Keratinocyte (primary cell): ENCODE results near the gene CPNE7. TPM values are rescaled to one million over a fixed set of nuclear protein-coding genes. Genes with fewer than 3 reads are reported as not detected.

Source experiments
- DNase-seq: peaks from one replicate; pipeline ENCODE4 v3.0.0-alpha.2; 2011; ENCODE audit warnings: low read depth, missing footprints, low spot score
- FAIRE-seq: peaks from 2 replicates; lab custom pipeline; 2011; peaks lifted over from hg19 to GRCh38; lab: Jason Lieb, UNC
- H2AFZ ChIP-seq: 2 replicates; pipeline ENCODE4 v1.6.0; 2012; ENCODE audit warnings: low read length, control low read depth, inconsistent platforms; ENCODE audit not compliant: control insufficient read depth
- H3K27ac ChIP-seq: 2 replicates; pipeline ENCODE4 v1.5.1; 2011; ENCODE audit warnings: low read length; ENCODE audit not compliant: control insufficient read depth, insufficient read depth
- H3K27me3 ChIP-seq: 3 replicates; pipeline ENCODE4 v1.6.0; 2011; ENCODE audit warnings: low read length; ENCODE audit not compliant: control insufficient read depth, insufficient read depth; ENCODE audit errors: extremely low read depth
- H3K36me3 ChIP-seq, 2 experiments: 2 replicates in 1 of 2; 3 replicates in 1 of 2; pipeline ENCODE4 v1.5.1; 2011; ENCODE audit warnings: low read length in 2 of 2, mild to moderate bottlenecking in 1 of 2; ENCODE audit not compliant: control insufficient read depth in 2 of 2, insufficient read depth in 2 of 2; ENCODE audit errors: extremely low read depth in 1 of 2
- H3K4me1 ChIP-seq: 3 replicates; pipeline ENCODE4 v1.5.1; 2011; ENCODE audit warnings: low read length; ENCODE audit not compliant: control insufficient read depth, insufficient read depth; ENCODE audit errors: extremely low read depth
- H3K4me2 ChIP-seq: 3 replicates; pipeline ENCODE4 v1.6.0; 2011; ENCODE audit warnings: low read depth, low read length; ENCODE audit not compliant: control insufficient read depth, insufficient read depth; ENCODE audit errors: extremely low read depth
- H3K4me3 ChIP-seq, 3 experiments: fragments of 200-600 bp in 1 of 3; sonication (generic) in 1 of 3; 2 replicates in 2 of 3; 3 replicates in 1 of 3; pipeline ENCODE4 v1.5.1; 2011 to 2016; ENCODE audit warnings: low read length in 3 of 3, mild to moderate bottlenecking in 3 of 3, control low read depth in 2 of 3, inconsistent platforms in 1 of 3, low read depth in 1 of 3, mixed read lengths in 1 of 3, mixed run types in 1 of 3, moderate library complexity in 1 of 3; ENCODE audit not compliant: control insufficient read depth in 2 of 3, insufficient read depth in 2 of 3; ENCODE audit errors: extremely low read depth in 1 of 3
- H3K79me2 ChIP-seq: 2 replicates; pipeline ENCODE4 v1.6.0; 2012; ENCODE audit warnings: low read length; ENCODE audit not compliant: control insufficient read depth, insufficient read depth
- H3K9ac ChIP-seq: 3 replicates; pipeline ENCODE4 v1.6.0; 2011; ENCODE audit warnings: low read length; ENCODE audit not compliant: control insufficient read depth, insufficient read depth; ENCODE audit errors: extremely low read depth
- H3K9me1 ChIP-seq: 3 replicates; pipeline ENCODE4 v1.6.0; 2011; ENCODE audit warnings: low read length; ENCODE audit not compliant: control insufficient read depth, insufficient read depth; ENCODE audit errors: extremely low read depth
- H3K9me3 ChIP-seq: 2 replicates; pipeline ENCODE4 v1.5.1; 2012; ENCODE audit warnings: low read depth, low read length; ENCODE audit not compliant: control insufficient read depth
- H4K20me1 ChIP-seq: 3 replicates; pipeline ENCODE4 v1.6.0; 2011; ENCODE audit warnings: low read length; ENCODE audit not compliant: control insufficient read depth, insufficient read depth; ENCODE audit errors: extremely low read depth
- EZH2 ChIP-seq: IDR thresholded peaks from one replicate; pipeline ENCODE4 v1.6.1; 2012; ENCODE audit warnings: inconsistent platforms, mild to moderate bottlenecking, low read length, moderate library complexity
- dilution Hi-C: fragments of 300-500 bp; cut with MboI; formaldehyde crosslinking; loops from one replicate; pipeline ENCODE4 v1.7.0; 2020; ENCODE audit warnings: low sequenced_read_pairs; ENCODE audit not compliant: extremely low pct_ligation_motif_present
- polyA plus RNA-seq, 5 experiments: library from polyadenylated mRNA; depleted of rRNA in 3 of 5; stranded (reverse) in 3 of 5; stranded (forward) in 1 of 5; unstranded in 1 of 5; fragments of >200 nt; gene quantifications; 1 replicate in 1 of 5; 2 replicates in 3 of 5; 3 replicates in 1 of 5; pipeline versions ENCODE4 v1.2.1 to v1.2.3, GENCODE V29; 2011 to 2012; ENCODE audit warnings: missing spikeins in 2 of 5, low read depth in 1 of 5, low replicate concordance in 1 of 5
- TF ChIP-seq, protein P1 (sequence below), 3 experiments: IDR thresholded peaks in 1 of 3; conservative IDR thresholded peaks in 1 of 3; optimal IDR thresholded peaks in 1 of 3; 2 replicates in 2 of 3; 3 replicates in 1 of 3; pipeline versions ENCODE3 to v1.5.1; 2011; ENCODE audit warnings: low read length in 3 of 3, mild to moderate bottlenecking in 3 of 3, moderate library complexity in 2 of 3, control low read depth in 1 of 3, inconsistent platforms in 1 of 3; ENCODE audit not compliant: insufficient read depth in 2 of 3; ENCODE audit errors: extremely low read depth in 1 of 3

The CPNE7 gene
- polyA plus RNA-seq, 1 donor (not counting 4 experiments of a cell fraction or from before 2014, with no cell fraction given) = 9.1 TPM

DNA sequence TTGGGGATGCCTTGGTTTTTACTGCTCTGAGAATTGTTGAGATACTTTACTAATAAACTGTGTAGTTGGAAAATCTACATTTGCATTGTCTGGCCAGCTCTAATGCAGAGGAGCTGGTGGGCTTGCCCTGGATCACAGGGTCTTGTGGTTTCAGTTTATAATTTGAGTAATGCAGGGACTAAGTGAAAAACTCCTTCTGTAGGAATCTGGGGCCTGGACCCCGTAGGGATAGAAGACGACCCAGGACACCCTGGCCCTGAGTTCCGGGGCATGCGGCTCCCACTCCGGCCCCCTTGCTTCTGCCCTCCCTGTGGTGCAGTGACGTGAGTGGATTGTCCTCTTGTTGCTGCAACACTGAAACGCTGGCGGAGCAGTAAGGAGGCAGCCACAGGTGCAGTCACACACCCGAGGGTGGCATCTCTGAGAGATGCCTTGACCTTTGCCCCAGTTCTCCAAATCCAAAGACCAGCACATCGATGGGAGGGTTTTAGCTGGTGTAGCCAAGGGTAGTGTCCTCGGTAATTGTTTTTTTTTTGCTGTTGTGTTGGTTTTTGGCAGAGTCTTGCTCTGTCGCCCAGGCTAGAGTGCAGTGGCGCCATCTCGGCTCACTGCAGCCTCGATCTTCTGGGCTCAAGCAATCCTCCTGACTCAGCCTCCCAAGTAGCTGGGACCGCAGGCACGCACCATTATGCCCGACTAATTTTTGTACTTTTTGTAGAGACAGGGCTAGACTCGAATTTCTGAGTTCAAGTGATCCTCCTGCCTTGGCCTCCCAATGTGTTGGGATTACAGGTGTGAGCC, 17.7 kb upstream of the CPNE7 start:
- peaks cover 24% of the 10 kb centered on the region for H3K79me2 ChIP-seq
- no peak overlapping the region for H3K4me2 ChIP-seq
- no peak overlapping the region for H3K9ac ChIP-seq
- FAIRE-seq = no peak
- no peak for DNase-seq
- no peaks in the 10 kb centered on the region for H3K27me3 ChIP-seq
- H3K36me3 ChIP-seq = peaks cover 28 to 30% of the 10 kb centered on the region in 2 experiments
- peaks cover 21% of the 10 kb centered on the region for H3K4me1 ChIP-seq
- peaks cover 4% of the 10 kb centered on the region for H3K9me1 ChIP-seq
- H4K20me1 ChIP-seq = peaks cover 15% of the 10 kb centered on the region
- no peak overlapping the region for H3K4me3 ChIP-seq
- H3K9me3 ChIP-seq = no peaks in the 10 kb centered on the region
- TF ChIP-seq, protein P1, sequence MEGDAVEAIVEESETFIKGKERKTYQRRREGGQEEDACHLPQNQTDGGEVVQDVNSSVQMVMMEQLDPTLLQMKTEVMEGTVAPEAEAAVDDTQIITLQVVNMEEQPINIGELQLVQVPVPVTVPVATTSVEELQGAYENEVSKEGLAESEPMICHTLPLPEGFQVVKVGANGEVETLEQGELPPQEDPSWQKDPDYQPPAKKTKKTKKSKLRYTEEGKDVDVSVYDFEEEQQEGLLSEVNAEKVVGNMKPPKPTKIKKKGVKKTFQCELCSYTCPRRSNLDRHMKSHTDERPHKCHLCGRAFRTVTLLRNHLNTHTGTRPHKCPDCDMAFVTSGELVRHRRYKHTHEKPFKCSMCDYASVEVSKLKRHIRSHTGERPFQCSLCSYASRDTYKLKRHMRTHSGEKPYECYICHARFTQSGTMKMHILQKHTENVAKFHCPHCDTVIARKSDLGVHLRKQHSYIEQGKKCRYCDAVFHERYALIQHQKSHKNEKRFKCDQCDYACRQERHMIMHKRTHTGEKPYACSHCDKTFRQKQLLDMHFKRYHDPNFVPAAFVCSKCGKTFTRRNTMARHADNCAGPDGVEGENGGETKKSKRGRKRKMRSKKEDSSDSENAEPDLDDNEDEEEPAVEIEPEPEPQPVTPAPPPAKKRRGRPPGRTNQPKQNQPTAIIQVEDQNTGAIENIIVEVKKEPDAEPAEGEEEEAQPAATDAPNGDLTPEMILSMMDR (optimal IDR thresholded peaks at IDR 0.05 in 1 of 3, IDR thresholded peaks at IDR 0.05 in 1 of 3, conservative IDR thresholded peaks at IDR 0.05 in 1 of 3; ENCODE audit: extremely low read depth in 1 of 3, insufficient read depth in 2 of 3, low read length in 3 of 3) = no peak
- TF ChIP-seq EZH2 = no peak
- dilution Hi-C loops = no loop called here
- H3K27ac ChIP-seq = no peak overlapping the region
- H2AFZ ChIP-seq = no peak overlapping the region

DNA sequence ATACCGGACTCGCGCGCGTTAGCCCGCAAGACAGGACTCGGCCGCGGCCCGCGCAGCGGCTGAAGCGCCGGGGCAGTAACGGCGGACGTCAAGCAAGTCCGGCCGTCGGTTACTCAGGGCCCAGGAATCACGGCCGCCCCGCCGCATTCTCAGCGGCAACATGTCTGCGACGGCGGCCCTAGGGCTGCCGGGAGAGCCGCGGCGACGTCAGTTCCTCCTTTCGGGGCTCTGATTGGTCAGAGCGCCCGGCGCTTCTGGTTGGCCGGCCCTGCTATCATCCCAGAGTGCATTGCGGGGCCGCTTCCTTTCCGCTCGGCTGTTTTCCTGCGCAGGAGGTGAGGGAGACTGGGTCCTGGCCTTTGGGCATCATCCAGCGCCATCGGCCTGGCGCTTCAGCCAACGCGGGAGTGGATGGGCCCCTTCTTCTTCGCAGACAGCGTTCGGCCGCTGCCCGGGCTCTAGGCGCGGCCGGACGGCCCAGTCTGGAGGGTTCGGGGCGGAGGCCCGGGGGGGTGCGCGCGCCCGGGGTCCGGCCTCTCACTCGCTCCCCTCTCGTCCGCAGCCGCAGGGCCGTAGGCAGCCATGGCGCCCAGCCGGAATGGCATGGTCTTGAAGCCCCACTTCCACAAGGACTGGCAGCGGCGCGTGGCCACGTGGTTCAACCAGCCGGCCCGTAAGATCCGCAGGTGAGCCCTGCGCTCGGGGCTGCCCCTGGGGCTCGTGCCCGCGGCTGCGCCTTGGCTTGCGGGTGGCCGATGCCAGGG, 15.0 kb upstream of the CPNE7 start, which contains the start of gene RPL13:
Gene RPL13 (plus strand): TSS at position 305 of the 764 bp plus-strand sequence. CDS start 278 bp downstream, at position 583.
- Histone ChIP-seq H3K9ac (peak within 1 kb of the TSS; percentile 97), H3K36me3 (peaks cover 26 to 41% of the 10 kb centered on the region in 2 experiments), H4K20me1 (peaks cover 41% of the 10 kb centered on the region), H3K4me2 (peak within 1 kb of the TSS; percentile 99), H3K4me3 (peak within 1 kb of the TSS; percentile 78 to 100 (median 97)), H3K9me3 (no peaks in the 10 kb centered on the region), H3K27me3 (no peaks in the 10 kb centered on the region), H2AFZ (peak within 1 kb of the TSS; percentile 62), H3K27ac (peak within 1 kb of the TSS; percentile 97), H3K4me1 (peaks cover 47% of the 10 kb centered on the region), H3K9me1 (peaks cover 13% of the 10 kb centered on the region), H3K79me2 (peaks cover 39% of the 10 kb centered on the region)
- TF ChIP-seq, protein P1 (optimal IDR thresholded peaks at IDR 0.05 in 1 of 3, IDR thresholded peaks at IDR 0.05 in 1 of 3, conservative IDR thresholded peaks at IDR 0.05 in 1 of 3; ENCODE audit: extremely low read depth in 1 of 3, insufficient read depth in 2 of 3, low read length in 3 of 3) = no peak
- TF ChIP-seq EZH2 = no peak
- peak; percentile 88 for DNase-seq
- dilution Hi-C loops = no loop called here
- no peak for FAIRE-seq
